NCI-H524 treated with DMSO at 0.1 percent for 48 hours (cell line): Measurements from ENCODE around the gene WNK2.
A peak's percentile ranks its signal among the peaks of the same experiment; 100 is the strongest.

Experiments
- DNase-seq: peaks from one replicate; lab custom pipeline; 2025; lab: John Stamatoyannopoulos, UW

WNK2 gene

DNA sequence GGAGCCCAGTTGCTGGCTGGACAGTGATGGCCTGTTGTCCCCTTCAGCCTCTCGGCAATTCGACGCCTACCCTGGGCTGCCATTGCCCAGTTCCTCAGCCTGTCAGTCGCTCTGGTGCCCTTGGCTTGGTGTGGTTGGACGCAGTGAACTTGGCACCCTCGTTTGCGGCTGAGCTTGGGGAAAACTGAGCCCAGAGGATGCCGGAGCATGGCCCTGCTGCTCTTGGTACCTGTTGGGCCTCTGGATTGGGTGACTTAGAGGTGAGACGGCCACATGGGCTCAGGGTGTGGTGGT lies 16.5 kb downstream of the WNK2 start:
- no peak for DNase-seq

- DNase-seq, result no peak
These were observed 17.0 kb downstream of the WNK2 start for GRCh38 chr9:93200989-93201334.

- DNase-seq, result peak; percentile 77
These were observed 19.2 kb downstream of the WNK2 start for GRCh38 chr9:93203026-93203717.

DNA sequence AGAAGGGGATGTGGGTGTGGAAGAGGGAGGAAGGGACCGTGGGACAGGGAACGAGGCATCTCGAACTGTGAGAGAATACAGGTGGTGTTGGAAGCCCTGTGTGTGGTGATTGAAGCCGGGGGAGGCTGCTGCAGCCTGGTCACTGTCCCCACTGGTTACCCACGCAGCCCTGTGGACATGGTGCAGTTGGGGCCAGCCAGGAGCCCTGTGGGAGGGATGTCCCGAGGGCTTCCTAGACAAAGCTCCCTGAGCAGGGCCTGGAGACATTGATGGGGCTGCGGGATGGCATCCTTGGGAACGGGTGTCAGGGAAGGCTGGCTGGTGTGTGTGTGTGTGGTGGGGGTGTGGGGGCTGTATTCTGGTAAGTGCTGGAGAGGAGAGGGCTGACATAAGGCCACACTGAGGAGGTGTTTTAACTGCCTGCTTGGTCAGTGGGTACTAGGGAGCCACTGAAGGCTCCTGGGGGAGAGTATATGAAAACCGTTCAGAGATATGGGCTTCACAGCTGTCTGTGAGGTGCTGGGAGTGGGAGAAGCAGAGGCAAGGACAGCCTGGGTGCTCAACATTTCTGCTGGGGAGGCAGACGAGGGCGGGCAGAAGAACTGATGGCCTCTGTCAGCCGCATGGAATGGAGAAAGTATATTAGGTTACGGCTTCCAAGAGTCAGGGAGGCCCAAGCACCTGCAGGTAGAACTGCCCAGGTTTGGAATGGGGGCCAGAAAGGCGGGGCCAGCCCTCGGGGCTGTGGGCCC lies 20.0 kb downstream of the WNK2 start:
- no peak for DNase-seq

GRCh38 chr9:93204470-93205043 lies 20.6 kb downstream of the WNK2 start:
- DNase-seq, result no peak

DNA sequence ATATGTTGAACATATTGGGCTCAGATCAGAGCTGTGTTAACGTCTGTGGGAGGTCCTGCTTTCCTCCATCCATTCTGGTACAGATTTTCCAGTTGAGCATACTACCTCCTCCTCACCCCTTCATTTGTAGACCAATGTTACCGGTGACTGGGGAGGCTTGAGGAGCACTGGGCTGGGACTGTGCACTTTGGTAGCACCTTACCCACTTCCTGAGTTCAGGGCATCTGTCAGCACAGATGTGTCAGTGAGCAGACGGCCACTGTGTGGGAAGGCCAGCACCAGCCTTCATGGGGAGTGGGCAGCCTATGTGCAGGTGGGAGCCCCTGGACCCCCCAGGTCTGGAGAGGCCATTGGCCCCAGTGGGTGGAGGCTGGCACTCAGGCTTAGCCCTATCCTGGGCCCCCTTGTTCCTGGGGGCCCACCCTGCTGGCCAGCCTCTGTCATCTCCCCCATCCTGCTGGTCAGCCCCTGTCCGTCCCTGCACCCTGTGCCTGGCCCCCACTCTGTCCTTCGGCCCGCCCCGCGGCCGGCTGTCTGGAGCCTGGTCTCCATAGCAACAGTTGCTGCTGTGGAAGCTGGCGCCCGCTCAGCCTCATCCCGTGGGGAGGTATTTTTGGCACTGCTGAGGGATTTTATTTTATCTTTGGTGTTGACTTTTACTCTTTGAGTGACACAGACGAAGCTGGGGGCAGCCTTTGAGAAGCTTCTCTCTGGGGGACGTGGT lies 21.3 kb downstream of the WNK2 start:
- DNase-seq, result no peak

DNA sequence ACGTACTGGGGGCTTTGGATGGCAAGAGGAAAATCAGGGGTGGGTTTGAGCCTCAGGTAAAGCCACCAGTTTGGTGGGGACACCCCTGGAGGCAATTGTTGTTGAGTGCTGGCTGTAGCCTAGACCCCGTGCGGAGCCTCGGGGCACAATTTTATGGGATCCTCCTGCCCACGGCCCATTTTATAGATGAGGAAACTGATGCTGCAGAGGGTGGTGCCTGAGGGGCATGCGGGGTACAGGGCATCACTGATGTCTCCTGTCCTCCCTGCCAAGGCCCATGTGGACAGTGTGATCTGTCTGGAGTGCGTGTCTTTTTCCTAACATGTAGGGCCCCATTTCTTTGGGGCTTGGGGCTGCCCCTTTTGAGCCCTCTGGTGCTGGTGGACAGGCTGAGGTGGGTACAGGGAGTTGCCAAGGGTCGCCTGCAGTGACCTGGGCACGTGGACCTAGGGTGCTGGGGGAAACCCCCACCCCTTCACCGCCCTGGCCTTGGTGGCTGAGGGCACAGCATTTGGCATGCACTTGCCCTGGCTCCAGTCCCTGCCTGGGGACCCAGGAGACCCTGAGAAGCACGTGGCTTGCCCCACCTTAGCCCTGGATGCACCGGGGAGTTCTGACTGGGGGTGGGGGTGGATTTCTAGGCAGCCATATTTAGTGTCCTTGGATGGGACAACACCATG lies 22.1 kb downstream of the WNK2 start:
- no peak for DNase-seq

DNA sequence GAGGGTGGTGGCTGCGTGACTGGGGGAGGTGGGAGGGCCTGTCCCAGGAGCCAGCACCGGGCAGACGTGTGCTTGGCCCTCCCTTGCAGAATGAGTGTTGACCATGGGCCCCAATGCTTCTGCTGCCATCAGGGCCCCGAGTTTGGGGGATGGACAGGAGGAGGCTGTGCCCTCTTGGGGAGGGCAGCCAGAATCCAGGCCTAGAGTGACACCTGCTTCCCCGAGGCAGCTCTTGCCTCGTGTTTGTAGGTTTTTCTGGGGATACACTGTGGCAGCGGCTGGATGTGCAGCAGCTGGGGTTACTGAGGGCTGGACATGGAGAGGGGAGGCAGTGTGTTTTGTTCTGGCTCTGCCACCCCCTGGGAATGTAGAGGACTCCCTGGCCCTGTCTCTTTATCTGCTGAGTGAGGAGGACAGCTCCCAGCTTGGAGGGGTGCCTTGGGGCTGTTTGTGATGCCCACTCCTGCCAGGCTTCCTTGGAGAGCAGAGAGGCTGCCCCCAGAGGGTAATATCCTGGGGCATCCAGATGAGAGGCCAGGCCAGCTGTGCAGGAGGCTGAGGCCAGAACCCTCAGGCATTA lies 22.7 kb downstream of the WNK2 start:
- DNase-seq, result no peak

- DNase-seq, result peak; percentile 84
These were observed 23.4 kb downstream of the WNK2 start for GRCh38 chr9:93207326-93207814.

DNA sequence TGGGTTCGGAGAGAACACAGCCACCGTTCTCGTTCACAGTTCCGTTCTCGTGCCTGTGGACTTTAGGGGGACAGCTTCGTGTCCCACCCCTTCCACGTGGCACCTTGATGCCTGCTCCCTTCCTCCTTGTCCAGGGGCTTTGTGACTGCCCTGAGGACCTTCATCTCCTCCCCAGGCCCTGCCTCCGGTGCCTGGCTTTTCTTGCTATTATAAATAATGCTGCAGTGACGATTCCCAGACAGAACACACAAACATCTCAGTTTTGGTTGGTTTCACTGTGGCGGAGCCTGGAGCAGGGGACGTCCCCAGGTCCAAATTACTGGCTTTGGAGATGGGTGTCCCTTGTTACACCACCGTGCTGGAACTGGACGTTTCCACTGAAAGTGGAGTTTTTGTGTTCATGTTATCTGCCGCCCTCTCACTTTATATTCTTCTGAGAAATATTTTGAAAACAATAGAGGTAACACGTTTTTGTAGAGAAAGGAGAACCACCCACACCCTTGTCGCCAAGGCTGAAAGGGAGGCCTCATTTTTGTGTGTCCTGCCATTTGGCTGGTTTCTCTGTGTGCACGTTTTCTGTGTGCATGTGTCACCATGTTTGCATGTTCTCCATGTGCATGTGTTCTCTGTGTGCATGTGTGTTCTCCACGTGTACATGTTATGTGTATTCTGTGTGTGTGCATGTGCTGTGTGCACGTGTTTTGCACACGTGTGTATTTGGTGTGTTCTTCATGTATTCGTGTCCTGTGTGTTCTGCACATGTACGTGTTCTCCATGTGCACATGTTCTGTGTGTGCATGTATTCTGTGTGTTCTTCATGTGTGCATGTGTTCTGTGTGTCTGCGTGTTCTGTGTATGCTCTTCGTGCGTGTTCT lies 24.2 kb downstream of the WNK2 start:
- no peak for DNase-seq

- DNase-seq, result no peak
These were observed 25.2 kb downstream of the WNK2 start for GRCh38 chr9:93209097-93209496.

DNA sequence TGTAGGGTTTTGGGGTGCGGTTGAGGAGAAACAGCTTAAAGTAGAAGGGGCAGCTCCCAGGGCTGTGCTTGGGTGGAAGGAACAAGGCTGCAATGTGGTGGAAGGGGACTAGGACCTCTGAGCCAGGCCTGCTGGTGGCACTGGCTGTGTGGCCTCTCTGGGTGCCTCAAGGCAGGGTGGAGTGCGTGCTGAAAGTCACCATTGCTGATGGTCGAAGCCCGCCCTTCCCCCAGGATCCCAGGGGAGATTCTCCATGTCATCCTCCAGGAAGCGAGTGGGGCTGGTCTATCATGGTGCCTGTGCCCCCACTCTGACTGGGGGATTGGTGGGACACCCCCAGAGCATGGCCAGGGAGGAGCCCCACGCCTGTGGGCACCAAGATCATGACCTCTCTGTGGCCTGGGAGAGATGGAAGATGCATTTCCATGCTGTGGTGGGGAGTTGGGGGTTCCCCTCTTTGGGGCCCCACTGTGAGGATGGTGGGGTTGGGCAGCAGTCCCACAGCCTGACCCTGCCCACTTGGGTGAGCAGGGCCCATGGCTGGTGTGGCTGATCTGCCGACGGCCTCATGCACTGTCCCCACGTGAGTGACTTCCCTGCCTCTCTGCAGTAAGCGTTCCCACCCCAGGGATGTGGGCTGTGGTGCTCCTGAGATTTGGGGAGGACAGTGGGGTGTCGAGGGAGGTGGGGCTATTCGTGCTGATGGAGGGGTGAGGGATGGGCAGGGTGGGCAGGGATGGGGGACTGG lies 25.8 kb downstream of the WNK2 start:
- DNase-seq, result no peak

DNA sequence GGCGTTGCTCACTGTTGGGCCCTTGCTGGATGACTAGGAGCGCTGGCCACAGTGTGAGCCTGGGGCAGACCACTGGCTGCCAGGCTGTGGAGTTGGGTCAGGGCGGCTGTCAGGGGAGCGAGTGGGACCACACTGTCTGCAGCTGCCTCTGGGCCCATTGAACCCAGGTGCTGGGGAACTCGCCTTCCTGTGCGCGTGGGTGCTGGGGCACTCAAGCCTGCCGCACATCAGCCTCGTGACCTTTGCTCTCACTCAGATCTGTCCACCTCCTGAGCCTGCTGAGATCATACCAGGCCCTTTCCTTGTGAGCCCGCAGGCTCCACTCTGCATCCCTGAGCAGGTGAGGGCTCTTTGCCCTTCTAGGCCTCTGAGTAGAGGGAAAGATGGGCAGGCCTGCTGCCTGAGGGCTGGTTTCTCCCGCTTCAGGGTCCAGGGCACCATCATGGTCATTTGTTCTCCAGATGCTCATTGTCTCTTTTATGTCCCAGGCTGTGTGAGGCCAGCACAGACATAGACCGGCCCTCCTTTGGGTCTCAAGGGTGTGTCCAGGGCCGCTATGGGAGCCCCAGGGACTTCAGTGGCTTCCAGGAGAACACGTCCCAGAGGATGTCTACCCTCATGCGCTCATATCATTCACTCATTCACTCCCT lies 26.5 kb downstream of the WNK2 start:
- DNase-seq, result no peak

GRCh38 chr9:93210974-93211653 lies 27.2 kb downstream of the WNK2 start:
- no peak for DNase-seq

DNA sequence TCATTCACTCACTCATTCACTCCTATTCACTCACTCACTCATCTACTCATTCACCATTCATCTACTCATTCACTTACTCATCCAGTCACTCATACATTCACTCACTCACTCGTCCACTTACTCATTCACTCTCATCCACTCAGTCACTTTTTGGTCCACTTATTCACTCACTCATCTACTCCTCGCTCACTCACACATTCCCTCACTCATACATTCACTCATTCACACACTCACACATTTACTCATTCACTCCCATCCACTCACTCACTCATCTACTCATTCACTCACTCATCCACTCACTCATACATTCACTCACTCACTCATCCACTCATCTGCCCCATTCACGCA lies 27.7 kb downstream of the WNK2 start:
- no peak for DNase-seq

DNA sequence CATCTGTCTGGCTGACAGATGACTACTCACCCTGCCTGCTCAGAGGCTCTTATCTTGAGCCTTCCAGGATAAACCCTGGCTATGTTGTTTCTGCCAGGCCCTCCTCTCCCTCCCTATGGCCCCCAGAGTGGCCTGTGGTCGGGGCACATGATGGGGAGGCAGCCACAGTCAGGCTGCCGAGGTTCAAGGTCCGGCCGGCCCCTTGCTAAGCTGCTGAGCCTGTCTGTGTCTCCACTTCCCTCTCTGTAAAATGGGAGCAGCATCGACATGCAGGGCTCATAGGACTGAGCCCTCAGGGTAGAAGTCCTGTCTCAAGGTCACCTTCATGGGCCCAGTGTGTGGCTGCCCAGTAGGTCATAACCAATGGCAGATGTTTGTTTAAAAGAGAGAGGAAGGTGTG lies 28.5 kb downstream of the WNK2 start:
- DNase-seq, result no peak

DNA sequence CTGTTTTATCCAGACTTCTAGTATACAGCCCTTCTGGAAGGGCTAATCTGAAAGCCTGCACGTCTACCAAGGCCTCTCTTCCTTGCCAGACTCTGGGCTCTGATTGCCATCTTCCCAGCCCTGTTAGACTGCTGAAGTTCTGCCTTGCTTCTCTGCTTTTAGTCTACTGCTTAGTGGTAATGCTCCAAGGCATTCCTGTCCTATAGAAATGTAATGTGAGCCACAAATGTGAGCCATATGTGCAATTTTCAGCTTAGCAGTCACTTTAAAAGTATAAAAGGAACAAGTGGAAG lies 32.1 kb downstream of the WNK2 start:
- DNase-seq, result peak; percentile 79

DNA sequence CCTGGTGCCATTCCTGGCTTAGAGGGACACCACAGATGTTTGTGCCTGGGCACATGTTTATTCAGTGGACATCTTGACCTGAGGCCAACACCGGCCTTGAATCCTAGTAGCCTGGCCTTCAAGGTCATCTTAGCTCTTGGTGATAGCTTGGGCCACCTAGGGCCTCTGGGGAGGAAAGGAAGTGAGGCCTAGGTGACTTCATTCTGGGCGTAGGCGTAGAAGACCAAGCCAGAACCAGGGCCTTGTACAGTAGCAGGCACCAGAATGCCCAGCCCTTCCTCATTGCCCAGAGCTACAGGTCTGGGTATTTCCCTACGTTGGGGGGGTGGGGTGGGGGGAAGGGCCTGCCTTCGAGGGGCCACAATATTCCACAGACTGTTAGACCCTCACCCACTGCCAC lies 33.8 kb downstream of the WNK2 start:
- DNase-seq, result no peak

DNA sequence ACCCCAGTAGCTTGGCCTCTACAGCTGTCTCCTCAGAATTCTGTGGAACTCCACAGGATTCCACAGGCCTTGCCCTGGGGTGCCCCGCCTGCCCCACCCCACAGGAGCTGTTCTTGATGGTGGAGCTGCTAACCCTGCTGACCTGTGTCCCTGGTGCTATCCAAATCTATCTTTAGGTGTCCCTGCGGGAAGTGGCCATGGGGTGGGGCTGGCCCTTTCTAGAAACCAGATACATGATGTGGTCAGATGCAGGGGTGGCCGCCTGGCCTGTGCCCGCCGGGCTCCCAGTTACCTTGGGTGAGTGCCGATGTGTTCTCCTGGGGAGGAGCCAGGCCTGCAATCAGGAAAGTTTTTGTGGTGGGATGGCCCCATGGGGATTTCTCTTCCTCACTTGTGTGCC lies 34.2 kb downstream of the WNK2 start:
- DNase-seq, result no peak
